GM23248 (cell line): ENCODE measurements around the gene SLC2A9.

Source experiments
- EZH2 ChIP-seq: fragments of 200-600 bp; sonication (generic); IDR thresholded peaks from 2 replicates; pipeline ENCODE4 v1.6.1; 2018; ENCODE audit warnings: antibody characterized with exemption, mild to moderate bottlenecking; ENCODE audit not compliant: insufficient read depth, poor library complexity, severe bottlenecking
- EZH2phosphoT487 ChIP-seq: fragments of 200-600 bp; sonication (generic); IDR thresholded peaks from 2 replicates; pipeline ENCODE4 v1.6.1; 2018; ENCODE audit warnings: antibody characterized with exemption, moderate library complexity, mild to moderate bottlenecking, low read depth; ENCODE audit not compliant: insufficient read depth

GRCh38 chr4:9933184-9933583 lies 88.1 kb downstream of the SLC2A9 start:
- TF ChIP-seq EZH2phosphoT487 = no peak
- no peak for TF ChIP-seq EZH2
